Common myeloid progenitor, CD34-positive (primary cell): Measurements from ENCODE around the gene COPS2. TPM values are rescaled to one million over a fixed set of nuclear protein-coding genes. Genes with fewer than 3 reads are reported as not detected.

ENCODE experiments used
- CTCF ChIA-PET: fragments of 350-600 bp; sonication (Branson Sonifier 250); formaldehyde crosslinking; loops from one replicate; lab custom pipeline; 2021; ENCODE audit warnings: antibody characterized with exemption; lab: Charles Lee
- POLR2A ChIA-PET: fragments of 350-600 bp; sonication (Branson Sonifier 250); formaldehyde crosslinking; loops from one replicate; lab custom pipeline; 2021; ENCODE audit warnings: antibody characterized with exemption; lab: Charles Lee
- DNase-seq, 3 donors: peaks; one replicate each; pipeline versions ENCODE4 v3.0.0 to v3.0.0-alpha.2; 2013
- H3K27ac ChIP-seq, 2 experiments: 1 replicate in 1 of 2; 2 replicates in 1 of 2; pipeline ENCODE4 v1.7.0; 2013; ENCODE audit warnings: inconsistent platforms in 2 of 2, low read length in 2 of 2, mild to moderate bottlenecking in 2 of 2, low read depth in 1 of 2, moderate library complexity in 1 of 2; ENCODE audit not compliant: severe bottlenecking in 2 of 2, insufficient read depth in 1 of 2, poor library complexity in 1 of 2
- H3K27me3 ChIP-seq, 5 experiments: replicated peaks in 2 of 5; 1 replicate in 3 of 5; 2 replicates in 2 of 5; pipeline versions ENCODE4 v1.6.1 to v1.7.0; 2013; ENCODE audit warnings: low read length in 4 of 5, mild to moderate bottlenecking in 2 of 5, moderate library complexity in 2 of 5, inconsistent platforms in 1 of 5; ENCODE audit not compliant: insufficient read depth in 5 of 5, control insufficient read depth in 4 of 5
- H3K36me3 ChIP-seq, 4 experiments: 1 replicate in 2 of 4; 2 replicates in 2 of 4; pipeline versions ENCODE4 v1.6.1 to v1.7.0; 2013; ENCODE audit warnings: low read length in 3 of 4, control low read depth in 1 of 4, mild to moderate bottlenecking in 1 of 4; ENCODE audit not compliant: control insufficient read depth in 4 of 4, insufficient read depth in 4 of 4
- H3K4me1 ChIP-seq, 4 experiments: 1 replicate in 3 of 4; 2 replicates in 1 of 4; pipeline versions ENCODE4 v1.6.1 to v1.7.1; 2013; ENCODE audit warnings: low read length in 3 of 4, mild to moderate bottlenecking in 3 of 4, control low read depth in 1 of 4, inconsistent platforms in 1 of 4, moderate library complexity in 1 of 4; ENCODE audit not compliant: control insufficient read depth in 4 of 4, insufficient read depth in 4 of 4; ENCODE audit errors: control extremely low read depth in 1 of 4
- H3K4me3 ChIP-seq, 7 experiments: 1 replicate in 4 of 7; 2 replicates in 3 of 7; pipeline versions ENCODE4 v1.5.1 to v1.7.0; 2013; ENCODE audit warnings: mild to moderate bottlenecking in 7 of 7, low read length in 6 of 7, moderate library complexity in 6 of 7, inconsistent platforms in 2 of 7, low read depth in 2 of 7, control low read depth in 1 of 7; ENCODE audit not compliant: insufficient read depth in 4 of 7, control insufficient read depth in 1 of 7; ENCODE audit errors: extremely low read depth in 1 of 7
- H3K9me3 ChIP-seq, 5 experiments: 1 replicate in 4 of 5; 2 replicates in 1 of 5; pipeline versions ENCODE4 v1.6.1 to v1.7.1; 2013; ENCODE audit warnings: low read length in 4 of 5, mild to moderate bottlenecking in 2 of 5, inconsistent platforms in 1 of 5, low read depth in 1 of 5, moderate library complexity in 1 of 5; ENCODE audit not compliant: control insufficient read depth in 4 of 5, insufficient read depth in 2 of 5; ENCODE audit errors: control extremely low read depth in 1 of 5
- WGBS: methylation state at CpG from one replicate; pipeline ENCODE4 v1.1.5; 2013; ENCODE audit not compliant: insufficient coverage; 5-methylcytosine and 5-hydroxymethylcytosine counted together
- polyA plus RNA-seq: library from polyadenylated mRNA; unstranded; fragments of 120-200 nt; gene quantifications from one replicate; pipeline ENCODE4 v1.2.1, GENCODE V29; 2013

The COPS2 gene
- polyA plus RNA-seq, result 113 TPM

- CTCF ChIA-PET, result interaction anchor here (0.8 to 2.5 kb wide), 6 partner anchors 9 to 108 kb away, joined by 3 to 15 read pairs (median 4); partner anchors contain the start of gene GALK2
- POLR2A ChIA-PET, result interaction anchor here (0.7 to 1.1 kb wide), 2 partner anchors 15 to 28 kb away, joined by 3 to 9 read pairs; partner anchors contain the start of gene GALK2
- Histone ChIP-seq H3K4me1 (peaks cover 6 to 29% (median 22%) of the 10 kb centered on the region in 4 experiments), H3K9me3 (no peaks in the 10 kb centered on the region), H3K4me3 (peak within 1 kb of the TSS; percentile 83 to 99 (median 94)), H3K27me3 (no peaks in the 10 kb centered on the region), H3K36me3 (no peaks in the 10 kb centered on the region), H3K27ac (peak within 1 kb of the TSS; percentile 90 to 96)
- WGBS, result 0% methylated on average over 32 of the region's 46 CpGs
- peak; percentile 99 for DNase-seq
Measured at GRCh38 chr15:49155110-49155833, at the start of gene COPS2. Gene COPS2, minus strand, starts transcription at chr15:49155599. Its CDS starts 21 bp downstream, at chr15:49155578.

DNA sequence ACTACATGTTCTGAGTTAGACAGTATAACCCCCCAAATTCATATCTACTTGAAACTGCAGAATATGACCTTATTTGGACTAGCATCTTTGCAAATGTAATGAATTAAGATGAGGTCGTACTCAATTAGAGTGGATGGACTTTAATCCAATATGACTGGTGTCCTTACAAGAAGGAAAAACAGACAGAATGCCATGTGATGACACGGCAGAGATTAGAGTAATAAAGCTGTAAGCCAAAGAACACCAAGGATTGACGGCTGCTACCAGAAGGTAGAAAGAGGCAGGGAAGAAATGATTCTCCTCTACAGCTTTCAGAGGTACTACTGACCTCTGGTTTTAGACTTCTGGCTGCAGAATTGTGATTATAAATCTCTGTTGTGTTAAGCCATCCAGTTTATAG lies 44.9 kb upstream of the COPS2 start:
- Histone ChIP-seq H3K9me3 (peaks cover 0 to 7% (median 2%) of the 10 kb centered on the region in 5 experiments), H3K36me3 (peaks cover 0 to 34% (median 9%) of the 10 kb centered on the region in 4 experiments), H3K27me3 (no peaks in the 10 kb centered on the region), H3K4me1 (peaks cover 0 to 8% (median 1%) of the 10 kb centered on the region in 4 experiments), H3K4me3 (no peak overlapping the region), H3K27ac (no peak overlapping the region)
- no peak for DNase-seq
- WGBS, result 93% methylated on average over 3 of the region's 3 CpGs
- ChIA-PET POLR2A (no interaction called here), CTCF (no interaction called here)

DNA sequence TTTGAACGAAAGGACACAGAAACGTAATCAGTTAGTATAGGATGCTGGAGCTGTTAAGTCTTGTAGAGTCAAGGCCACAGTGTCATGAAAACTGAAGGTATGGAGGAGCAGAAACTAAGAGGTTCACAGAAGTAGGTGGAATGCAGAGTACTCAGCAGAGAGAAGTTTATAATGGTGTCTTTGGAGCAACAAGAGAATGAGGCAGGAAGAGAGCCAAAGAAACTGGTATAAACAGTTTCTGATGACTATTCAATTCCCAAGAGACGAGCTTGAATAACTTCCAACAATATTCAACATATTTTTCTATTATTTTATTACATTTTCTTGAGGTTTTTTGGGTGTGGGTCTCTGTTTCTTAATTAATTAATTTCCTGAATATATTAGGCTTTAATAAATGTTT lies 44.3 kb upstream of the COPS2 start:
- Histone ChIP-seq H3K27ac (no peak overlapping the region), H3K36me3 (peaks cover 0 to 27% (median 9%) of the 10 kb centered on the region in 4 experiments), H3K9me3 (peaks cover 0 to 4% (median under 1%) of the 10 kb centered on the region in 5 experiments), H3K27me3 (no peaks in the 10 kb centered on the region), H3K4me1 (peaks cover 0 to 8% (median 1%) of the 10 kb centered on the region in 4 experiments), H3K4me3 (no peak overlapping the region)
- ChIA-PET POLR2A (no interaction called here), CTCF (no interaction called here)
- no peak for DNase-seq
- WGBS, result 100% methylated on average over 2 of the region's 3 CpGs

- Histone ChIP-seq H3K36me3 (peaks cover 0 to 5% (median 0%) of the 10 kb centered on the region in 4 experiments), H3K4me1 (peaks cover 0 to 8% (median 1%) of the 10 kb centered on the region in 4 experiments), H3K27ac (no peak overlapping the region), H3K27me3 (no peaks in the 10 kb centered on the region), H3K9me3 (no peaks in the 10 kb centered on the region), H3K4me3 (no peak overlapping the region)
- CTCF ChIA-PET, result no interaction called here
- DNase-seq, result no peak
- 100% methylated on average over 3 of the region's 4 CpGs for WGBS
- POLR2A ChIA-PET, result interaction anchor here (0.8 kb wide), 1 partner anchor 1011 kb away, joined by 3 read pairs; no protein-coding TSS in a partner anchor
Measured at GRCh38 chr15:49196856-49197255, 41.5 kb upstream of the COPS2 start.

DNA sequence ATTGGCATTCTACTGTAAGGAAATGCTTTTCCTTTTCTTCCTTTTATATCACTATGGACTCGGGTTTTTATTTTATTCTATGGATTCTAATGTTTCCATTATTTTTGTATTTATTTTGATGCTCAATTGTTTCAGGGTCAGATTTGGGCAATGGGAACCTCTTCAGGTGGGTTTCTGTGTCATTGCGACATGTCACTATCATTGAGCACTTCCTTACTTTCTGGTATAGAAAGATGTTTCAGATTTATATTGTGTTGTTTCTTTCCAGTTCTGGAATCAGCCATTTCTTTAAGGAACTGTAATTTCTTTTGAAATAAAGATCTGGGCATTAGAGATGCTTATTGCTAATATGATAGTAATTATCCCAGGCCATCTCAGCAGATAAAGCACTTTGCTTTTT lies 36.5 kb upstream of the COPS2 start:
- no peaks in the 10 kb centered on the region for H3K9me3 ChIP-seq
- H3K36me3 ChIP-seq, result peaks cover 0 to 2% (median 0%) of the 10 kb centered on the region in 4 experiments
- 100% methylated on average over 1 of the region's 2 CpGs for WGBS
- H3K27ac ChIP-seq, result no peak overlapping the region
- no peak overlapping the region for H3K4me3 ChIP-seq
- no peaks in the 10 kb centered on the region for H3K27me3 ChIP-seq
- CTCF ChIA-PET, result no interaction called here
- no peak for DNase-seq
- POLR2A ChIA-PET, result no interaction called here
- H3K4me1 ChIP-seq, result peaks cover 0 to 10% (median 2%) of the 10 kb centered on the region in 4 experiments

GRCh38 chr15:49190586-49190985 lies 35.2 kb upstream of the COPS2 start:
- 23% methylated on average over 2 of the region's 2 CpGs for WGBS
- ChIA-PET CTCF (no interaction called here), POLR2A (no interaction called here)

GRCh38 chr15:49189631-49190030 lies 34.2 kb upstream of the COPS2 start:
- DNase-seq, result peak in 2 of 3 donors; percentile 27 to 49

More at GRCh38 chr15:49190586-49190985, 35.2 kb upstream of the COPS2 start:
- Histone ChIP-seq H3K27ac (no peak overlapping the region), H3K4me3 (no peak overlapping the region), H3K4me1 (peaks cover 0 to 4% (median 2%) of the 10 kb centered on the region in 4 experiments), H3K9me3 (peaks cover 0 to 3% (median 0%) of the 10 kb centered on the region in 5 experiments), H3K27me3 (no peaks in the 10 kb centered on the region), H3K36me3 (peaks cover 0 to 4% (median 0%) of the 10 kb centered on the region in 4 experiments)
- peak; percentile 28 to 81 (median 67) for DNase-seq

More at GRCh38 chr15:49189631-49190030, 34.2 kb upstream of the COPS2 start:
- H3K9me3 ChIP-seq, result peaks cover 0 to 11% (median 0%) of the 10 kb centered on the region in 5 experiments
- H3K27me3 ChIP-seq, result no peaks in the 10 kb centered on the region
- peaks cover 0 to 2% (median under 1%) of the 10 kb centered on the region in 4 experiments for H3K4me1 ChIP-seq
- no peak overlapping the region for H3K27ac ChIP-seq
- peaks cover 0 to 11% (median 0%) of the 10 kb centered on the region in 4 experiments for H3K36me3 ChIP-seq
- no peak overlapping the region for H3K4me3 ChIP-seq
- WGBS, result no CpG with 5 or more reads among the region's 2 CpGs
- ChIA-PET POLR2A (no interaction called here), CTCF (no interaction called here)
